Prostate gland (tissue), 2 donors: ENCODE data around the gene UBE4B.

Experiments used
- POLR2AphosphoS5 ChIP-seq: sonication (generic); formaldehyde crosslinking; IDR thresholded peaks from one replicate; pipeline ENCODE4 v1.6.1; 2017; ENCODE audit warnings: antibody characterized with exemption
- TF ChIP-seq, protein P1 (sequence below), 4 experiments: fragments of 200-600 bp in 2 of 4; fragments of 450-650 bp in 2 of 4; sonication (generic) in 2 of 4; IDR thresholded peaks; 1 replicate in 3 of 4; 2 replicates in 1 of 4; pipeline ENCODE4 v1.5.1; 2016 to 2019; ENCODE audit warnings: antibody characterized with exemption in 4 of 4, mild to moderate bottlenecking in 2 of 4, moderate library complexity in 2 of 4

GRCh38 chr1:10050611-10051010 is 17.9 kb downstream of the UBE4B start:
- TF ChIP-seq, protein P1, sequence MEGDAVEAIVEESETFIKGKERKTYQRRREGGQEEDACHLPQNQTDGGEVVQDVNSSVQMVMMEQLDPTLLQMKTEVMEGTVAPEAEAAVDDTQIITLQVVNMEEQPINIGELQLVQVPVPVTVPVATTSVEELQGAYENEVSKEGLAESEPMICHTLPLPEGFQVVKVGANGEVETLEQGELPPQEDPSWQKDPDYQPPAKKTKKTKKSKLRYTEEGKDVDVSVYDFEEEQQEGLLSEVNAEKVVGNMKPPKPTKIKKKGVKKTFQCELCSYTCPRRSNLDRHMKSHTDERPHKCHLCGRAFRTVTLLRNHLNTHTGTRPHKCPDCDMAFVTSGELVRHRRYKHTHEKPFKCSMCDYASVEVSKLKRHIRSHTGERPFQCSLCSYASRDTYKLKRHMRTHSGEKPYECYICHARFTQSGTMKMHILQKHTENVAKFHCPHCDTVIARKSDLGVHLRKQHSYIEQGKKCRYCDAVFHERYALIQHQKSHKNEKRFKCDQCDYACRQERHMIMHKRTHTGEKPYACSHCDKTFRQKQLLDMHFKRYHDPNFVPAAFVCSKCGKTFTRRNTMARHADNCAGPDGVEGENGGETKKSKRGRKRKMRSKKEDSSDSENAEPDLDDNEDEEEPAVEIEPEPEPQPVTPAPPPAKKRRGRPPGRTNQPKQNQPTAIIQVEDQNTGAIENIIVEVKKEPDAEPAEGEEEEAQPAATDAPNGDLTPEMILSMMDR (IDR thresholded peaks at IDR 0.05): no peak
- TF ChIP-seq POLR2AphosphoS5: no peak
